Choroid plexus epithelial cell (primary cell): ENCODE results near the gene MDM2.
A peak's percentile ranks its signal among the peaks of the same experiment; 100 is the strongest.

Experiments used
- DNase-seq: peaks from one replicate; pipeline ENCODE4 v3.0.0-alpha.2; 2010; ENCODE audit warnings: low read depth
- H3K4me3 ChIP-seq: 2 replicates; pipeline ENCODE4 v1.5.1; 2011; ENCODE audit warnings: low read depth, mild to moderate bottlenecking, control low read depth, low read length, moderate library complexity
- TF ChIP-seq, protein P1 (sequence below): conservative IDR thresholded peaks from 2 replicates; pipeline ENCODE4 v1.5.1; 2011; ENCODE audit warnings: low read depth, mild to moderate bottlenecking, control low read depth, inconsistent platforms, low read length, moderate library complexity

Gene MDM2

GRCh38 chr12:68773582-68773981 is 34.4 kb upstream of the MDM2 start:
- TF ChIP-seq, protein P1, sequence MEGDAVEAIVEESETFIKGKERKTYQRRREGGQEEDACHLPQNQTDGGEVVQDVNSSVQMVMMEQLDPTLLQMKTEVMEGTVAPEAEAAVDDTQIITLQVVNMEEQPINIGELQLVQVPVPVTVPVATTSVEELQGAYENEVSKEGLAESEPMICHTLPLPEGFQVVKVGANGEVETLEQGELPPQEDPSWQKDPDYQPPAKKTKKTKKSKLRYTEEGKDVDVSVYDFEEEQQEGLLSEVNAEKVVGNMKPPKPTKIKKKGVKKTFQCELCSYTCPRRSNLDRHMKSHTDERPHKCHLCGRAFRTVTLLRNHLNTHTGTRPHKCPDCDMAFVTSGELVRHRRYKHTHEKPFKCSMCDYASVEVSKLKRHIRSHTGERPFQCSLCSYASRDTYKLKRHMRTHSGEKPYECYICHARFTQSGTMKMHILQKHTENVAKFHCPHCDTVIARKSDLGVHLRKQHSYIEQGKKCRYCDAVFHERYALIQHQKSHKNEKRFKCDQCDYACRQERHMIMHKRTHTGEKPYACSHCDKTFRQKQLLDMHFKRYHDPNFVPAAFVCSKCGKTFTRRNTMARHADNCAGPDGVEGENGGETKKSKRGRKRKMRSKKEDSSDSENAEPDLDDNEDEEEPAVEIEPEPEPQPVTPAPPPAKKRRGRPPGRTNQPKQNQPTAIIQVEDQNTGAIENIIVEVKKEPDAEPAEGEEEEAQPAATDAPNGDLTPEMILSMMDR, result no peak
- peak; percentile 18 for DNase-seq
- no peak overlapping the region for H3K4me3 ChIP-seq

DNA sequence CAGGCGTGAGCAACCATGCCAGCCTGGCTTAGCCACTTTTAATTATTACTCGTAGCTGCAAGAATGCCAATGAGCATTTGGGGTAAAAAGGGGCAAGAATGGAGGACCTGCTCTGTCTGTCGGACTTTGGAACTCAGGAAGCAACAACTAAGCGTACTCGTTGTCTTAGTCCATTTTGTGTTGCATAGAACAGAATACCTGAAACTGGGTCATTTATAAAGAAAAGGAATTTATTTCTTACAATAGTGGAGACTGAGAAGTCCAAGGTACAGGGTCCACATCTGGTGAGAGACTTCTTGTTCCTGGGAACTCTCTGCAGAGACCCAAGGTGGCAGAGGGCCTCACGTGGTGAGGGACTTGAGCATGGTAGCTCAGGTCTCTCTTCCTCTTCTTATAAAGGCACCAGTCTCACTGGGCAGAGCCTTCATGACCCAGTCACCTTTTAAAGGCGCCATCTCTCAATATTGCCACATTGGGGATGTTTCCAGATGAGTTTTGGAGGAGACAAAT is 32.8 kb upstream of the MDM2 start:
- DNase-seq, result no peak
- TF ChIP-seq, protein P1, result no peak
- no peak overlapping the region for H3K4me3 ChIP-seq

GRCh38 chr12:68776976-68777610 is 30.9 kb upstream of the MDM2 start:
- TF ChIP-seq, protein P1, result no peak

GRCh38 chr12:68779280-68779679 is 28.7 kb upstream of the MDM2 start:
- no peak overlapping the region for H3K4me3 ChIP-seq
- TF ChIP-seq, protein P1, result no peak
- peak; percentile 11 for DNase-seq

More at GRCh38 chr12:68776976-68777610, 30.9 kb upstream of the MDM2 start:
- no peak for DNase-seq
- no peak overlapping the region for H3K4me3 ChIP-seq

DNA sequence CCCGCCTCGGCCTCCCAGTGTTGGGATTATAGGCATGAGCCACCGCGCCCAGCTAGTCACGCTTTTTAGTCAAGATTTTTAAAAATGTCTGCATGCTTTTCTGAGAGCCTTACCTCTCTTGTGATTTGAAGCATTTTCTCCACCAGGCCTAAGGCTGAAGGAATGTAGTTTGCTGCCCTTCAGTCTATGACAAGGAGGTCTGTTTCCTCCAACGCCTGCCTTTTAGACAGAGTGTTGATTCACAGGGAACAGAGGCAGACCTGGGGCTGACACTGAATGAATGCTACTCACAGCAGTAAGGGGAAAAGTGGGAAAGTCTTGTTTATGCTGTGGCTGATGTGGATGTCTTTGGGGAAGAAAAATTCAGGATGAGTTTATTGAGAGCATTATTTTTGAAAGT is 27.2 kb upstream of the MDM2 start:
- DNase-seq, result peak; percentile 28
- TF ChIP-seq, protein P1, result no peak
- H3K4me3 ChIP-seq, result no peak overlapping the region

GRCh38 chr12:68781728-68782127 is 26.2 kb upstream of the MDM2 start:
- no peak for DNase-seq
- TF ChIP-seq, protein P1, result no peak
- no peak overlapping the region for H3K4me3 ChIP-seq

GRCh38 chr12:68784015-68784414 is 24.0 kb upstream of the MDM2 start:
- TF ChIP-seq, protein P1, result no peak
- peak; percentile 83 for DNase-seq

More at GRCh38 chr12:68784015-68784414, 24.0 kb upstream of the MDM2 start:
- no peak overlapping the region for H3K4me3 ChIP-seq
